ENCODE measurements around the gene XDH.

GRCh38 chr2:31333046-31333445 is 81.5 kb downstream of the XDH start:
- TF ChIP-seq CTCF (IDR thresholded peaks at IDR 0.05 in 2 of 3, conservative IDR thresholded peaks at IDR 0.05 in 1 of 3; ENCODE audit: insufficient read depth in 2 of 3, low read depth in 1 of 3, low read length in 3 of 3) (no peak), GATA2 (CRISPR knock-in tag; IDR thresholded peaks at IDR 0.05) (no peak), USF2 (CRISPR knock-in tag; IDR thresholded peaks at IDR 0.05) (no peak), EZH2 (IDR thresholded peaks at IDR 0.05; ENCODE audit: borderline replicate concordance, low read depth, low read length) (no peak), TCF7L2 (IDR thresholded peaks at IDR 0.05; ENCODE audit: low read depth, low read length) (no peak), MAFF (IDR thresholded peaks at IDR 0.05; ENCODE audit: low read length) (no peak), FOXA1 (IDR thresholded peaks at IDR 0.05; ENCODE audit: borderline replicate concordance) (no peak), CBX5 (IDR thresholded peaks at IDR 0.05; ENCODE audit: borderline replicate concordance, low read depth) (no peak), POLR2A (conservative IDR thresholded peaks at IDR 0.05) (no peak), NR2F6 (CRISPR knock-in tag; IDR thresholded peaks at IDR 0.05) (no peak)

Data from K562 (cell line).